Esophagus (tissue), 2 donors: ENCODE data around the gene GRID2IP. TPM values are rescaled to one million over a fixed set of nuclear protein-coding genes. Genes with fewer than 3 reads are reported as not detected.

Source experiments
- polyA plus RNA-seq, 2 donors: library from polyadenylated mRNA; stranded (reverse); fragments of 200-250 nt; gene quantifications; one replicate each; pipeline ENCODE4 v1.2.3, GENCODE V29; 2013
- donor health status: healthy with polysubstance abuse.
- donor health status: Bipolar disorder and iron deficiency.

Gene GRID2IP
- polyA plus RNA-seq, 2 donors: 0.39 to 0.44 TPM

Other genes starting within 250 kb of the GRID2IP start
- gene FAM220A, start 202.5 kb downstream of the GRID2IP start, polyA plus RNA-seq: 1 to 10 TPM; 9.2 to 9.6 TPM
- gene RAC1, start 176.9 kb downstream of the GRID2IP start, polyA plus RNA-seq: 100 to 1,000 TPM; 440 to 451 TPM
- gene DAGLB, start 103.5 kb downstream of the GRID2IP start, polyA plus RNA-seq: 1 to 10 TPM; 8.4 to 9.2 TPM
- 10 to 100 TPM; 42.1 to 52.2 TPM for gene KDELR2, start 67.3 kb downstream of the GRID2IP start, polyA plus RNA-seq
- 10 to 100 TPM; 13.6 to 26.1 TPM for gene ZDHHC4, start 26.0 kb upstream of the GRID2IP start, polyA plus RNA-seq
- gene INTS15, start 38.6 kb upstream of the GRID2IP start, polyA plus RNA-seq: 10 to 100 TPM in 1 of 2 donors, 1 to 10 TPM in 1; 8.9 to 11.8 TPM
- 1 to 10 TPM in 1 of 2 donors, under 1 TPM in 1; 0.35 to 1.2 TPM for gene ZNF853, start 64.1 kb upstream of the GRID2IP start, polyA plus RNA-seq
- 10 to 100 TPM; 11.9 to 21.1 TPM for gene ZNF316, start 85.9 kb upstream of the GRID2IP start, polyA plus RNA-seq
- 1 to 10 TPM; 7.0 to 7.9 TPM for gene ZNF12, start 155.5 kb upstream of the GRID2IP start, polyA plus RNA-seq
- under 1 TPM; 0.04 to 0.10 TPM for gene RSPH10B2, start 202.6 kb upstream of the GRID2IP start, polyA plus RNA-seq